HCT116 (cell line): ENCODE data around the gene TMEM222. TPM values are rescaled to one million over a fixed set of nuclear protein-coding genes. Genes with fewer than 3 reads are reported as not detected.

Experiments used
- ATAC-seq: fragments of 200-7000 bp; cut with Tn5 transposase; 2 replicates; pipeline ENCODE4 v1.9.1; 2020; ENCODE audit warnings: mild to moderate bottlenecking, moderate library complexity
- BruUV-seq: library from RNA; stranded (reverse); fragments of 400-500 nt; replicated peaks from 2 replicates; lab custom pipeline; 2021; lab: Mats Ljungman, UMichigan
- CTCF ChIA-PET: fragments of 300-600 bp; sonication (Branson Sonifier 250); formaldehyde crosslinking; loops from one replicate; lab custom pipeline; 2021; ENCODE audit warnings: antibody characterized with exemption; lab: Charles Lee
- POLR2A ChIA-PET: fragments of 300-600, 350-600 bp; sonication (Branson Sonifier 250); formaldehyde crosslinking; loops from one replicate; lab custom pipeline; 2021; ENCODE audit warnings: antibody characterized with exemption; lab: Charles Lee
- RAD21 ChIA-PET, 2 experiments: fragments of 300-600 bp; sonication (Branson Sonifier 250); formaldehyde crosslinking; loops; one replicate each; lab custom pipeline; 2023; ENCODE audit warnings: low total read pairs in 2 of 2; ENCODE audit not compliant: uncharacterized antibody in 2 of 2, unreplicated experiment in 2 of 2, low non-redundant PET in 1 of 2; lab: Charles Lee
- DNase-seq: peaks from one replicate; pipeline ENCODE4 v3.0.0-alpha.2; 2010; ENCODE audit warnings: low read depth, low spot score
- H2AFZ ChIP-seq: fragments of 200-600 bp; shearing (Covaris generic), sonication (generic); 2 replicates; pipeline ENCODE4 v1.6.1; 2017; ENCODE audit warnings: low read depth, mixed run types, mixed read lengths, antibody characterized with exemption, low read length; ENCODE audit not compliant: poor library complexity, severe bottlenecking
- H3K27ac ChIP-seq: 2 replicates; pipeline ENCODE4 v1.5.1; 2012; ENCODE audit warnings: low read depth, low read length
- H3K27me3 ChIP-seq: fragments of 200-600 bp; sonication (generic); 2 replicates; pipeline ENCODE4 v1.6.1; 2016; ENCODE audit warnings: mixed run types, low read length, mixed read lengths; ENCODE audit not compliant: insufficient read depth
- H3K36me3 ChIP-seq, 2 experiments: fragments of 200-500 bp in 1 of 2; fragments of 200-600 bp in 1 of 2; sonication (Bioruptor generic) in 1 of 2; sonication (generic) in 1 of 2; 2 replicates each; pipeline versions ENCODE4 v1.5.1 to v1.6.1; 2014 to 2016; ENCODE audit warnings: low read length in 2 of 2, inconsistent platforms in 1 of 2, mixed read lengths in 1 of 2, mixed run types in 1 of 2; ENCODE audit not compliant: insufficient read depth in 2 of 2, control insufficient read depth in 1 of 2
- H3K4me1 ChIP-seq, 2 experiments: fragments of 200-600 bp in 1 of 2; sonication (generic) in 1 of 2; 2 replicates each; pipeline versions ENCODE4 v1.5.1 to v1.6.1; 2012 to 2017; ENCODE audit warnings: low read length in 2 of 2, inconsistent platforms in 1 of 2, mild to moderate bottlenecking in 1 of 2, mixed read lengths in 1 of 2, mixed run types in 1 of 2, moderate library complexity in 1 of 2; ENCODE audit not compliant: insufficient read depth in 2 of 2, control insufficient read depth in 1 of 2
- H3K4me2 ChIP-seq: fragments of 200-600 bp; sonication (generic); 2 replicates; pipeline ENCODE4 v1.6.1; 2017; ENCODE audit warnings: mixed run types, low read length, mixed read lengths
- H3K4me3 ChIP-seq, 2 experiments: fragments of 200-600 bp in 1 of 2; sonication (generic) in 1 of 2; replicated peaks in 1 of 2; 2 replicates each; pipeline ENCODE4 v1.5.1; 2011 to 2016; ENCODE audit warnings: low read length in 2 of 2, control low read depth in 1 of 2, low read depth in 1 of 2, mild to moderate bottlenecking in 1 of 2, mixed read lengths in 1 of 2, mixed run types in 1 of 2
- H3K79me2 ChIP-seq: fragments of 200-600 bp; sonication (generic); 2 replicates; pipeline ENCODE4 v1.6.1; 2017; ENCODE audit warnings: mild to moderate bottlenecking, mixed run types, low read length, moderate library complexity, mixed read lengths; ENCODE audit not compliant: insufficient read depth
- H3K9ac ChIP-seq: fragments of 200-600 bp; sonication (generic); 2 replicates; pipeline ENCODE4 v1.6.1; 2016; ENCODE audit warnings: low read length, mixed read lengths
- H3K9me2 ChIP-seq: fragments of 200-600 bp; sonication (generic), shearing (Covaris generic); 2 replicates; pipeline ENCODE4 v1.6.1; 2017; ENCODE audit warnings: mixed run types, mild to moderate bottlenecking, moderate library complexity; ENCODE audit not compliant: insufficient read depth
- H3K9me3 ChIP-seq, 2 experiments: fragments of 200-500 bp in 1 of 2; fragments of 200-600 bp in 1 of 2; sonication (Bioruptor generic) in 1 of 2; sonication (generic) in 1 of 2; 2 replicates each; pipeline ENCODE4 v1.6.1; 2014 to 2017; ENCODE audit warnings: low read length in 2 of 2, mixed read lengths in 2 of 2, inconsistent platforms in 1 of 2, low read depth in 1 of 2, mild to moderate bottlenecking in 1 of 2, mixed run types in 1 of 2, moderate library complexity in 1 of 2; ENCODE audit not compliant: control insufficient read depth in 1 of 2, insufficient read depth in 1 of 2
- H4K20me1 ChIP-seq: fragments of 200-600 bp; sonication (generic), shearing (Covaris generic); 2 replicates; pipeline ENCODE4 v1.6.1; 2017; ENCODE audit warnings: mixed run types, mild to moderate bottlenecking, moderate library complexity; ENCODE audit not compliant: insufficient read depth
- ATF3 ChIP-seq: IDR thresholded peaks from 2 replicates; pipeline ENCODE4 v1.6.1; 2012
- CBX3 ChIP-seq: IDR thresholded peaks from 2 replicates; pipeline ENCODE4 v1.6.1; 2012; ENCODE audit warnings: low read depth
- CEBPB ChIP-seq: IDR thresholded peaks from 2 replicates; pipeline ENCODE4 v1.6.1; 2012; ENCODE audit warnings: low read depth
- EZH2 ChIP-seq: fragments of 200-600 bp; sonication (generic); IDR thresholded peaks from 2 replicates; pipeline ENCODE4 v1.6.1; 2017; ENCODE audit warnings: antibody characterized with exemption, mixed run types
- EZH2phosphoT487 ChIP-seq: fragments of 200-600 bp; IDR thresholded peaks from 2 replicates; pipeline ENCODE4 v1.6.1; 2018; ENCODE audit warnings: antibody characterized with exemption, borderline replicate concordance
- FOSL1 ChIP-seq: IDR thresholded peaks from 2 replicates; pipeline ENCODE4 v1.6.1; 2012; ENCODE audit warnings: low read depth
- JUND ChIP-seq: IDR thresholded peaks from 2 replicates; pipeline ENCODE4 v1.6.1; 2012
- POLR2A ChIP-seq: IDR thresholded peaks from 2 replicates; pipeline ENCODE4 v1.7.0; 2011; ENCODE audit warnings: borderline replicate concordance; ENCODE audit not compliant: insufficient read depth, insufficient read length; ENCODE audit errors: extremely low read depth
- POLR2AphosphoS5 ChIP-seq: IDR thresholded peaks from 2 replicates; pipeline ENCODE4 v1.6.1; 2011; ENCODE audit warnings: mild to moderate bottlenecking, low read depth, low read length, moderate library complexity
- REST ChIP-seq: IDR thresholded peaks from 2 replicates; pipeline ENCODE4 v1.6.1; 2012; ENCODE audit warnings: low read depth
- SIN3A ChIP-seq: IDR thresholded peaks from 2 replicates; pipeline ENCODE4 v1.6.1; 2012; ENCODE audit warnings: low read depth
- SP1 ChIP-seq: IDR thresholded peaks from 2 replicates; pipeline ENCODE4 v1.6.1; 2012; ENCODE audit warnings: low read depth
- TCF7L2 ChIP-seq: IDR thresholded peaks from 2 replicates; pipeline ENCODE4 v1.7.0; 2011; ENCODE audit warnings: borderline replicate concordance, inconsistent platforms; ENCODE audit not compliant: insufficient read depth, insufficient read length; ENCODE audit errors: extremely low read depth
- YY1 ChIP-seq: IDR thresholded peaks from 2 replicates; pipeline ENCODE4 v1.6.1; 2011; ENCODE audit warnings: low read length, low read depth, moderate library complexity, mild to moderate bottlenecking; ENCODE audit not compliant: insufficient replicate concordance; ENCODE audit errors: extremely low read depth
- ZNF274 ChIP-seq: fragments of 200-500 bp; sonication (Bioruptor generic); IDR thresholded peaks from 2 replicates; pipeline ENCODE4 v1.6.1; 2014; ENCODE audit warnings: mild to moderate bottlenecking, low read depth, low read length, inconsistent platforms
- intact Hi-C: fragments of 100-400 bp; cut with micrococcal nuclease; formaldehyde crosslinking; loops from 2 replicates; pipeline ENCODE4 v1.10.0; 2022
- total RNA-seq: library from RNA; stranded (reverse); gene quantifications from one replicate; pipeline ENCODE4 v1.2.1, GENCODE V29; 2021; ENCODE audit not compliant: unreplicated experiment

The TMEM222 gene
- total RNA-seq, 1 experiment from 2014 or later, result 32.8 TPM

- peaks cover 11 to 31% of the 10 kb centered on the region in 2 experiments for H3K36me3 ChIP-seq
- peaks cover 16 to 27% of the 10 kb centered on the region in 2 experiments for H3K4me1 ChIP-seq
- H3K4me3 ChIP-seq, result no peak overlapping the region
- H3K4me2 ChIP-seq, result no peak overlapping the region
- RAD21 ChIA-PET, result no interaction called here
- H2AFZ ChIP-seq, result no peak overlapping the region
- ATAC-seq (no peak), DNase-seq (no peak)
- H3K9ac ChIP-seq, result no peak overlapping the region
- TF ChIP-seq JUND (no peak), ATF3 (no peak), POLR2AphosphoS5 (no peak)
- intact Hi-C loops, result no loop called here
- BruUV-seq, result no TSS peak
- H3K27me3 ChIP-seq, result no peaks in the 10 kb centered on the region
- H3K9me2 ChIP-seq, result no peaks in the 10 kb centered on the region
- POLR2A ChIA-PET, result no interaction called here
- CTCF ChIA-PET, result no interaction called here
- no peaks in the 10 kb centered on the region for H3K9me3 ChIP-seq
- no peaks in the 10 kb centered on the region for H4K20me1 ChIP-seq
- H3K27ac ChIP-seq, result no peak overlapping the region
- H3K79me2 ChIP-seq, result no peaks in the 10 kb centered on the region; the same call in 1 of the 2 replicates
Observed at GRCh38 chr1:27336756-27337155, 14.8 kb downstream of the TMEM222 start.

GRCh38 chr1:27338751-27339150, 16.8 kb downstream of the TMEM222 start:
- H2AFZ ChIP-seq, result no peak overlapping the region
- H3K79me2 ChIP-seq, result peaks cover 16% of the 10 kb centered on the region; the same call in 1 of the 2 replicates
- ChIA-PET RAD21 (no interaction called here), POLR2A (interaction anchor here (0.8 kb wide), 1 partner anchor 27 kb away, joined by 4 read pairs; no protein-coding TSS in a partner anchor), CTCF (interaction anchor here (0.7 kb wide), 1 partner anchor 56 kb away, joined by 5 read pairs; no protein-coding TSS in a partner anchor)
- H3K4me1 ChIP-seq, result peaks cover 20 to 46% of the 10 kb centered on the region in 2 experiments
- no peaks in the 10 kb centered on the region for H3K9me3 ChIP-seq
- DNase-seq (no peak), ATAC-seq (no peak)
- no peak overlapping the region for H3K4me3 ChIP-seq
- H3K4me2 ChIP-seq, result no peak overlapping the region
- no peaks in the 10 kb centered on the region for H4K20me1 ChIP-seq
- BruUV-seq, result no TSS peak
- peaks cover 8 to 14% of the 10 kb centered on the region in 2 experiments; a peak in 2 of 4 replicates for H3K36me3 ChIP-seq
- no peak overlapping the region for H3K9ac ChIP-seq
- intact Hi-C loops, result no loop called here
- no peaks in the 10 kb centered on the region for H3K9me2 ChIP-seq
- no peaks in the 10 kb centered on the region for H3K27me3 ChIP-seq
- no peak overlapping the region for H3K27ac ChIP-seq
- TF ChIP-seq CBX3, result no peak
- TF ChIP-seq TCF7L2, result no peak
- no peak for TF ChIP-seq ATF3
- TF ChIP-seq POLR2A, result no peak
- no peak for TF ChIP-seq POLR2AphosphoS5
- no peak for TF ChIP-seq FOSL1
- TF ChIP-seq YY1, result no peak
- TF ChIP-seq CEBPB, result no peak
- no peak for TF ChIP-seq EZH2phosphoT487
- no peak for TF ChIP-seq EZH2
- TF ChIP-seq REST, result no peak
- TF ChIP-seq ZNF274, result no peak
- TF ChIP-seq SIN3A, result no peak
- no peak for TF ChIP-seq SP1
